Measurements from ENCODE around the gene ANK3. TPM values are rescaled to one million over a fixed set of nuclear protein-coding genes. Genes with fewer than 3 reads are reported as not detected.

ANK3 gene
- total and polyA plus RNA-seq, 2 experiments from 2014 or later = 26.2 to 49.0 TPM

DNA sequence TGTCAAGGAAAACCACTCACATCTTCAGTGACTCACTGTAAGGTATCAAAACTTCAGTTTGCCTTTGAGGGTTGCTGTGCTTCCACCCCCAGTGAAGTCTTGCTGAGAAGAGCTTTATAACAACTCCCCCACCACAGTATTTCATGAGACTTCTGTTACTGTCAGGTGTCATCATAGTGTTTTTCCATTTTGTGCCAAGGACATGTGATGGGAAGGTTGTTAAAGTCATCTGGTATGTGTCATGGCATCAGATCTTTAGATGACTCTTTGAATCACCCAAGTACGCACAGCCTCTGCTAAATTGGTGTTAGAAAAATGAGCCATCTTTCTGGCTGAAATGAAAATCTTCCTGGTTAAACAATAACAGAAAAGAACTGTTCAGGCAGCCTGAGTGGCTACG is 368.3 kb downstream of the ANK3 start:
- Histone ChIP-seq H3K79me2 (no peaks in the 10 kb centered on the region), H4K20me1 (ENCODE audit: insufficient read depth, poor library complexity, severe bottlenecking) (no peaks in the 10 kb centered on the region), H3K27ac (no peak overlapping the region), H3K9me3 (ENCODE audit: low read depth) (no peaks in the 10 kb centered on the region), H2AFZ (no peak overlapping the region), H3K27me3 (no peaks in the 10 kb centered on the region), H3K36me3 (replicated peaks; ENCODE audit: insufficient read depth, low read depth) (no peaks in the 10 kb centered on the region), H3K4me3 (no peak overlapping the region), H3K4me2 (no peak overlapping the region), H3K4me1 (ENCODE audit: insufficient read depth) (no peaks in the 10 kb centered on the region), H3K9me2 (replicated peaks; ENCODE audit: insufficient read depth) (no peaks in the 10 kb centered on the region)
- WGBS (ENCODE audit: low lambda C conversion rate, missing lambda C conversion rate) = 96% methylated on average over 2 of the region's 2 CpGs
- TF ChIP-seq, protein P1, sequence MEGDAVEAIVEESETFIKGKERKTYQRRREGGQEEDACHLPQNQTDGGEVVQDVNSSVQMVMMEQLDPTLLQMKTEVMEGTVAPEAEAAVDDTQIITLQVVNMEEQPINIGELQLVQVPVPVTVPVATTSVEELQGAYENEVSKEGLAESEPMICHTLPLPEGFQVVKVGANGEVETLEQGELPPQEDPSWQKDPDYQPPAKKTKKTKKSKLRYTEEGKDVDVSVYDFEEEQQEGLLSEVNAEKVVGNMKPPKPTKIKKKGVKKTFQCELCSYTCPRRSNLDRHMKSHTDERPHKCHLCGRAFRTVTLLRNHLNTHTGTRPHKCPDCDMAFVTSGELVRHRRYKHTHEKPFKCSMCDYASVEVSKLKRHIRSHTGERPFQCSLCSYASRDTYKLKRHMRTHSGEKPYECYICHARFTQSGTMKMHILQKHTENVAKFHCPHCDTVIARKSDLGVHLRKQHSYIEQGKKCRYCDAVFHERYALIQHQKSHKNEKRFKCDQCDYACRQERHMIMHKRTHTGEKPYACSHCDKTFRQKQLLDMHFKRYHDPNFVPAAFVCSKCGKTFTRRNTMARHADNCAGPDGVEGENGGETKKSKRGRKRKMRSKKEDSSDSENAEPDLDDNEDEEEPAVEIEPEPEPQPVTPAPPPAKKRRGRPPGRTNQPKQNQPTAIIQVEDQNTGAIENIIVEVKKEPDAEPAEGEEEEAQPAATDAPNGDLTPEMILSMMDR (IDR thresholded peaks at IDR 0.05; ENCODE audit: poor library complexity) = no peak
- TF ChIP-seq EZH2phosphoT487 (IDR thresholded peaks at IDR 0.05; ENCODE audit: low read depth, severe bottlenecking, unreplicated experiment) = no peak
- no peak for TF ChIP-seq EZH2 (IDR thresholded peaks at IDR 0.05; ENCODE audit: borderline replicate concordance)
- no peak for DNase-seq (ENCODE audit: low spot score)

DNA sequence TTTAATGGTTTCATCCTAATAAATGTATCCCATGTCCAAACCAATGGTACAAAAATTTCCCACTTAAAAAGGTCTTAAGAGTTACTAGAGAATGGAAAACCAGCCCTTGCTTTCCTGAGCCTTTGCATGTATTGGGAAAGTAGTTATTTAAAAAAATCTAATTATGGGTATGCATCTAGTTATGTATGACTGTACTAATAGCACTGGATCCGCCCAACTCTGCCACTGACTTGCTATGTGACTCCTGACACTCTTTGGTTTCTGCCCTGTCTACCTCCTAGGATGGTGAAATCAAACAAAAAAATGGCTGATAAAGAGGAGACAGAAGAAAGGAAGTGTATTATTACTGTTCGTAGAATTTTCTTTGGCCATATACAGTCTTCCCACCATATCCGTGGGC is 372.9 kb downstream of the ANK3 start:
- TF ChIP-seq EZH2 (IDR thresholded peaks at IDR 0.05; ENCODE audit: borderline replicate concordance) (no peak), EZH2phosphoT487 (IDR thresholded peaks at IDR 0.05; ENCODE audit: low read depth, severe bottlenecking, unreplicated experiment) (no peak)
- TF ChIP-seq, protein P1 (IDR thresholded peaks at IDR 0.05; ENCODE audit: poor library complexity) = no peak
- Histone ChIP-seq H3K4me1 (ENCODE audit: insufficient read depth) (no peaks in the 10 kb centered on the region), H3K79me2 (no peaks in the 10 kb centered on the region), H3K27ac (no peak overlapping the region), H3K4me3 (no peak overlapping the region), H4K20me1 (ENCODE audit: insufficient read depth, poor library complexity, severe bottlenecking) (no peaks in the 10 kb centered on the region), H3K9me2 (replicated peaks; ENCODE audit: insufficient read depth) (no peaks in the 10 kb centered on the region), H3K4me2 (no peak overlapping the region), H3K27me3 (no peaks in the 10 kb centered on the region), H2AFZ (no peak overlapping the region), H3K9me3 (ENCODE audit: low read depth) (no peaks in the 10 kb centered on the region), H3K36me3 (replicated peaks; ENCODE audit: insufficient read depth, low read depth) (no peaks in the 10 kb centered on the region)
- no peak for DNase-seq (ENCODE audit: low spot score)
- WGBS (ENCODE audit: low lambda C conversion rate, missing lambda C conversion rate) = 93% methylated on average over 3 of the region's 3 CpGs

DNA sequence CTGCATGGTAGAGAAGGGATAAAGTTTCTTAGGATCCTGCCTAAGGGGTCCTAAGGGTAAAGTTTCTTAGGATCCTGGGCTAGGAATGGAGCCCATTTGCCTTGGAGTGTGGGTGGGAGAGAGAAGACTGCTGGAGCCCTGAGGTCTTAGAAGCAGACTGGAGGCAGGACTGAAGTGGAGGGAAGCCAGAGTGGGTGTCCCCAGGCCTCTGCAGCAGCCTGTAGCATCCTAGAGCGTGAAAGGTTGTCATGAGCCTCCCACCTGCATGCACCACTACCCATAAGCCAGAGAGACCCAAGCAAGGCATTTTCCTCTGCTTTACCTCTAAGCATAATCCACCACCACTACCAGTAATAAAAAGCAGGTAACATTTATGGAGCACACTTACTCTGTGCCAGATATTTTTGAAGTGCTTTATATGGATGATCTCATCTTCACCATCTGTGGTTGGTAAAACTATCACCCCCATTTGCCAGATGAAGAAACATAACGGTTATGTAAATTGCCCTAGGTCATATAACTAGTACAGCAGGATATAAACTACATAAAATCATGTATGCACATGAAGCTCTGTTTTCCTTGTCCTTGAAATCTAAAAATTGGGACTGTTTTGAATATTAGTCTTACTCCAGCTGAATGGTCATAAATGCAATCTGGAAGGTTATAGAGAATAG is 379.8 kb downstream of the ANK3 start:
- Histone ChIP-seq H4K20me1 (ENCODE audit: insufficient read depth, poor library complexity, severe bottlenecking) (no peaks in the 10 kb centered on the region), H3K4me3 (no peak overlapping the region), H3K4me1 (ENCODE audit: insufficient read depth) (no peaks in the 10 kb centered on the region), H3K27me3 (no peaks in the 10 kb centered on the region), H3K4me2 (no peak overlapping the region), H2AFZ (no peak overlapping the region), H3K79me2 (no peaks in the 10 kb centered on the region), H3K9me2 (replicated peaks; ENCODE audit: insufficient read depth) (no peaks in the 10 kb centered on the region), H3K27ac (no peak overlapping the region), H3K9me3 (ENCODE audit: low read depth) (no peaks in the 10 kb centered on the region), H3K36me3 (replicated peaks; ENCODE audit: insufficient read depth, low read depth) (no peaks in the 10 kb centered on the region)
- DNase-seq (ENCODE audit: low spot score) = no peak
- whole genome bisulfite sequencing (ENCODE audit: low lambda C conversion rate, missing lambda C conversion rate) = 84% methylated on average over 2 of the region's 2 CpGs
- TF ChIP-seq EZH2 (IDR thresholded peaks at IDR 0.05; ENCODE audit: borderline replicate concordance) = no peak
- TF ChIP-seq, protein P1 (IDR thresholded peaks at IDR 0.05; ENCODE audit: poor library complexity) = no peak
